Lower leg skin (tissue), 3 donors: ENCODE results near the gene VEZT.

ENCODE experiments used
- CTCF ChIP-seq, 3 donors: fragments of 450-650 bp; IDR thresholded peaks; one replicate each; pipeline ENCODE4 v1.5.1; 2016; ENCODE audit warnings: antibody characterized with exemption in 3 of 3, mild to moderate bottlenecking in 3 of 3, moderate library complexity in 2 of 3
- POLR2A ChIP-seq, 2 donors: fragments of 450-650 bp; IDR thresholded peaks; one replicate each; pipeline ENCODE4 v1.6.1; 2016 to 2017; ENCODE audit warnings: antibody characterized with exemption in 2 of 2, mild to moderate bottlenecking in 1 of 2, moderate library complexity in 1 of 2

GRCh38 chr12:95179011-95179410 lies 38.6 kb upstream of the VEZT start:
- TF ChIP-seq CTCF (IDR thresholded peaks at IDR 0.05): no peak
- no peak for TF ChIP-seq POLR2A (IDR thresholded peaks at IDR 0.05)
